HepG2 (cell line): Measurements from ENCODE around the gene SLC25A36. TPM values are rescaled to one million over a fixed set of nuclear protein-coding genes. Genes with fewer than 3 reads are reported as not detected.

Experiments
- ARID5B ChIP-seq: IDR thresholded peaks from 2 replicates; pipeline ENCODE4 v1.4.0; 2020; ENCODE audit warnings: mild to moderate bottlenecking, missing genetic modification reagents
- CTCF ChIP-seq: sonication (generic); formaldehyde crosslinking; IDR thresholded peaks from 2 replicates; pipeline ENCODE4 v1.5.0; 2020; ENCODE audit warnings: mild to moderate bottlenecking, missing genetic modification reagents, moderate library complexity
- FOSL2 ChIP-seq: sonication (generic); formaldehyde crosslinking; IDR thresholded peaks from 2 replicates; pipeline ENCODE4 v1.4.0; 2020; ENCODE audit warnings: missing genetic modification reagents
- FOXJ3 ChIP-seq: sonication (generic); formaldehyde crosslinking; IDR thresholded peaks from 2 replicates; pipeline ENCODE4 v1.4.0; 2020; ENCODE audit warnings: missing genetic modification reagents, mild to moderate bottlenecking, borderline replicate concordance
- FOXO1 ChIP-seq: sonication (generic); formaldehyde crosslinking; IDR thresholded peaks from 2 replicates; pipeline ENCODE4 v1.4.0; 2020; ENCODE audit warnings: missing genetic modification reagents
- GATAD2A ChIP-seq: IDR thresholded peaks from 2 replicates; pipeline ENCODE4 v1.6.1; 2016
- HNRNPLL ChIP-seq: fragments of 200-400 bp; formaldehyde crosslinking; IDR thresholded peaks from 2 replicates; pipeline ENCODE4 v1.6.1; 2017; ENCODE audit warnings: mild to moderate bottlenecking, low read depth, low read length; ENCODE audit not compliant: poor library complexity, severe bottlenecking
- IKZF5 ChIP-seq: IDR thresholded peaks from 2 replicates; pipeline ENCODE4 v1.6.1; 2018; ENCODE audit warnings: missing genetic modification reagents, mild to moderate bottlenecking, missing compliant biosample characterization
- MAX ChIP-seq: IDR thresholded peaks from 2 replicates; pipeline ENCODE4 v1.6.1; 2012; ENCODE audit warnings: inconsistent platforms
- MYC ChIP-seq: sonication (generic); formaldehyde crosslinking; IDR thresholded peaks from 2 replicates; pipeline ENCODE4 v1.9.0; 2021; ENCODE audit warnings: missing genetic modification reagents, borderline replicate concordance
- NKX3-1 ChIP-seq: sonication (generic); formaldehyde crosslinking; IDR thresholded peaks from 2 replicates; pipeline ENCODE4 v1.5.0; 2020; ENCODE audit warnings: missing genetic modification reagents
- NR2F2 ChIP-seq: IDR thresholded peaks from 2 replicates; pipeline ENCODE4 v1.6.1; 2012; ENCODE audit warnings: low read depth, inconsistent platforms, borderline replicate concordance
- PBX2 ChIP-seq: IDR thresholded peaks from 2 replicates; pipeline ENCODE4 v1.6.1; 2016; ENCODE audit warnings: control low read depth
- PHF20 ChIP-seq: sonication (generic); formaldehyde crosslinking; IDR thresholded peaks from 2 replicates; pipeline ENCODE4 v1.5.0; 2020; ENCODE audit warnings: mild to moderate bottlenecking, missing genetic modification reagents
- POLR2G ChIP-seq: fragments of 200-400 bp; formaldehyde crosslinking; IDR thresholded peaks from 2 replicates; pipeline ENCODE4 v1.6.1; 2018; ENCODE audit warnings: mild to moderate bottlenecking, low read depth, low read length, moderate library complexity
- TSC22D2 ChIP-seq: sonication (generic); formaldehyde crosslinking; IDR thresholded peaks from 2 replicates; pipeline ENCODE4 v1.5.1; 2020; ENCODE audit warnings: missing genetic modification reagents, mild to moderate bottlenecking, borderline replicate concordance
- YY1 ChIP-seq: IDR thresholded peaks from 2 replicates; pipeline ENCODE4 v1.6.1; 2011; ENCODE audit warnings: low read length, low read depth, moderate library complexity, mild to moderate bottlenecking; ENCODE audit not compliant: insufficient read depth, insufficient replicate concordance
- ZNF235 ChIP-seq: sonication (generic); formaldehyde crosslinking; IDR thresholded peaks from 2 replicates; pipeline ENCODE4 v1.8.1; 2023; ENCODE audit warnings: mild to moderate bottlenecking, missing genetic modification reagents, borderline replicate concordance
- ZNF414 ChIP-seq: sonication (generic); formaldehyde crosslinking; IDR thresholded peaks from 2 replicates; pipeline ENCODE4 v1.5.0; 2020; ENCODE audit warnings: missing genetic modification reagents
- polyA plus RNA-seq, 8 experiments: library from polyadenylated mRNA; depleted of rRNA in 3 of 8; stranded (reverse) in 7 of 8; unstranded in 1 of 8; fragments of >200 nt; fragmentation: Illumina TruSeq in 4 of 8; extraction: Trizol in 4 of 8; gene quantifications; 2 replicates each; pipeline versions ENCODE4 v1.2.1 to v1.2.3, GENCODE V29; 2011 to 2016; ENCODE audit warnings: low read depth in 4 of 8, missing spikeins in 1 of 8, mixed read lengths in 1 of 8; ENCODE audit not compliant: insufficient read depth in 1 of 8
- total RNA-seq, 5 experiments: library from RNA; depleted of rRNA; stranded (reverse); fragments of >200 nt; fragmentation: Illumina TruSeq; extraction: Trizol; gene quantifications; 2 replicates each; pipeline ENCODE4 v1.2.3, GENCODE V29; 2016; ENCODE audit warnings: low read depth in 1 of 5

SLC25A36 gene
- total and polyA plus RNA-seq, 2 of the 13 experiments (the other 11 are each of a cell fraction or from before 2014, with no cell fraction given) = 30.6 to 85.6 TPM

GRCh38 chr3:140942221-140943104 lies 827 bp downstream of the SLC25A36 start (continued):
- TF ChIP-seq FOSL2 (0 out of 2 replicates have a peak, but pooled peaks have one; percentile 12), NR2F2 (no peak), IKZF5 (CRISPR knock-in tag) (peak; percentile 22; the same call in 1 of the 2 replicates), NKX3-1 (CRISPR knock-in tag) (peak; percentile 49; the same call in 1 of the 2 replicates), CTCF (CRISPR knock-in tag) (peak; percentile 22; the same call in 1 of the 2 replicates), MYC (peak; percentile 40; the same call in 1 of the 2 replicates), FOXJ3 (CRISPR knock-in tag) (peak; percentile 27; the same call in 1 of the 2 replicates), ZNF414 (no peak), PHF20 (CRISPR knock-in tag) (no peak; the same call in 1 of the 2 replicates), TSC22D2 (CRISPR knock-in tag) (no peak), YY1 (peak; percentile 83), HNRNPLL (peak; percentile 97), FOXO1 (CRISPR knock-in tag) (0 out of 2 replicates have a peak, but pooled peaks have one; percentile 18), GATAD2A (CRISPR knock-in tag) (0 out of 2 replicates have a peak, but pooled peaks have one; percentile 15), PBX2 (CRISPR knock-in tag) (peak; percentile 65), MAX (0 out of 2 replicates have a peak, but pooled peaks have one; percentile 52), ZNF235 (CRISPR knock-in tag) (0 out of 2 replicates have a peak, but pooled peaks have one; percentile 70), ARID5B (CRISPR knock-in tag) (0 out of 2 replicates have a peak, but pooled peaks have one; percentile 30), POLR2G (0 out of 2 replicates have a peak, but pooled peaks have one; percentile 27)
